ENCODE data around the gene OR5K1. TPM values are rescaled to one million over a fixed set of nuclear protein-coding genes. Genes with fewer than 3 reads are reported as not detected.
A peak's percentile ranks its signal among the peaks of the same experiment; 100 is the strongest.

Gene OR5K1
- total RNA-seq, 3 donors from 2014 or later: not detected

- intact Hi-C loops (cut with DNase I, micrococcal nuclease): no loop called here
- peak; percentile 40 for ATAC-seq
- no peak overlapping the region for H3K4me3 ChIP-seq
- no peaks in the 10 kb centered on the region for H3K4me1 ChIP-seq (ENCODE audit: low read depth)
- H3K36me3 ChIP-seq (ENCODE audit: low read depth): no peaks in the 10 kb centered on the region
- no peak for DNase-seq
- no peak for TF ChIP-seq CTCF (IDR thresholded peaks at IDR 0.05)
- H3K9me3 ChIP-seq: no peaks in the 10 kb centered on the region
Observed at GRCh38 chr3:98449606-98450193, 13.3 kb upstream of the OR5K1 start.

GRCh38 chr3:98450372-98450771 lies 12.6 kb upstream of the OR5K1 start:
- H3K4me3 ChIP-seq: no peak overlapping the region
- H3K9me3 ChIP-seq: no peaks in the 10 kb centered on the region
- DNase-seq (no peak), ATAC-seq (no peak)
- no peaks in the 10 kb centered on the region for H3K36me3 ChIP-seq (ENCODE audit: low read depth)
- TF ChIP-seq CTCF (IDR thresholded peaks at IDR 0.05): no peak
- H3K4me1 ChIP-seq (ENCODE audit: low read depth): no peaks in the 10 kb centered on the region
- intact Hi-C loops (cut with DNase I, micrococcal nuclease): no loop called here

DNA sequence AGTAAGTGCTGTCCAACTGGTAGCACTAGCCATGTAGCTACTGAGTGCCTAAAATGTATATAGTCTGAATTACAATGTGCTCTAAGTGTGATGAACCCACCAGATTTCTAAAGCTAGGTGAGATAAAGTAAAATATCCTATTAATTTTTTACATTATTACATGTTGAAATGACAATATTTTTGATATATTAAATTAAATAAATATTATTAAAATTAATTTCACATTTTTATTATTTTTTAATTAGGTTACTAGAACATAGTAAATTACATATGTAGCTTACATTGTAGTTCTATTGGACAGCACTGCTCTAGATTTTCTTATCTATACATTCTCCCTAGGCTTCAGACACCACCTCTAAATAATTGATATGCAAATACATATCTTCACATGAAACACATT lies 9.2 kb upstream of the OR5K1 start:
- ATAC-seq (no peak), DNase-seq (no peak)
- Histone ChIP-seq H3K4me3 (no peak overlapping the region), H3K4me1 (ENCODE audit: low read depth) (no peaks in the 10 kb centered on the region), H3K9me3 (no peaks in the 10 kb centered on the region), H3K36me3 (ENCODE audit: low read depth) (no peaks in the 10 kb centered on the region)
- no peak for TF ChIP-seq CTCF (IDR thresholded peaks at IDR 0.05)
- intact Hi-C loops (cut with DNase I, micrococcal nuclease): no loop called here

DNA sequence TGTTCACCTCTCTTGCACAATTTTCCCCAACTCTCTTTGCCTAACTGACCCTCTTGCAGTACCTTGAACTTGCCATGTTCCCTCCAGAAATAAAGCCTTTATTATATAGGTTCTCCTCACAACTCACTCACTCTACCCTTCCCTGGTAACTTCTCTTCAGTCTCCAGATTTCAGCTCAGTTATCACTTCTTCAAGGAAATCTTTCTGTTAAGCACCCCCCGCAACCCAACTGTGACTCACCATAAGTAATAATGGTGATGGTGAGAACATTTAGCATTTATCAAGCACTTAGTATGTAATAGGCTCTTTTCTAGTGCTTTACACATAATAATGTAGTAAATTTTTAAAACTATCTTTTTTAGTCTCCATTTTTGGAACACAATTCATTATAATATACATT lies 8.1 kb upstream of the OR5K1 start:
- no peaks in the 10 kb centered on the region for H3K4me1 ChIP-seq (ENCODE audit: low read depth)
- H3K4me3 ChIP-seq: no peak overlapping the region
- no peaks in the 10 kb centered on the region for H3K36me3 ChIP-seq (ENCODE audit: low read depth)
- no peak for TF ChIP-seq CTCF (IDR thresholded peaks at IDR 0.05)
- DNase-seq: no peak
- intact Hi-C loops (cut with DNase I, micrococcal nuclease): no loop called here
- ATAC-seq: no peak
- no peaks in the 10 kb centered on the region for H3K9me3 ChIP-seq

DNA sequence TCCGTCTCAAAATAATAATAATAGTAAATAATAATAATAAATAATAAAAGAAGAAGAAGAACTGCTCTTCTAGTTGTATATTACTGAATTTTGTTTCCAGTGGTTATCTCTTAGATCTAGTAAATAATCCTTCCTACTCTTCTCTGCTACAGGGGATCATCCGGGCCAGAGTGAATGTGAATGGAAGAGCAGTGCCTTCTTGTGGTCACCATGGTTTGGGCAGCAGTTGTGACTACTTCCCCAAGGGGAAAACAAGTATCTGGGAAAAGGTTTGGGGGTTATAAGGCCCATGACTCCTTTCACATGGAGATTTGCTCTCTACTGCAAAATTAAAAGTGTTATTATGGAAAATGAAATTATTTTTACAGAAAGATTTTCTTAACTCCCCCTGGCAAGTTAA lies 5.5 kb upstream of the OR5K1 start:
- Histone ChIP-seq H3K36me3 (ENCODE audit: low read depth) (no peaks in the 10 kb centered on the region), H3K4me1 (ENCODE audit: low read depth) (no peaks in the 10 kb centered on the region), H3K9me3 (no peaks in the 10 kb centered on the region), H3K4me3 (no peak overlapping the region)
- intact Hi-C loops (cut with DNase I, micrococcal nuclease): no loop called here
- DNase-seq (no peak), ATAC-seq (no peak)
- no peak for TF ChIP-seq CTCF (IDR thresholded peaks at IDR 0.05)

GRCh38 chr3:98460220-98460619 lies 2.8 kb upstream of the OR5K1 start:
- H3K4me3 ChIP-seq: no peak overlapping the region
- intact Hi-C loops (cut with DNase I, micrococcal nuclease): no loop called here
- no peak for ATAC-seq

More at GRCh38 chr3:98460220-98460619, 2.8 kb upstream of the OR5K1 start:
- DNase-seq: no peak
- no peak for TF ChIP-seq CTCF (IDR thresholded peaks at IDR 0.05)
- Histone ChIP-seq H3K4me1 (ENCODE audit: low read depth) (no peaks in the 10 kb centered on the region), H3K36me3 (ENCODE audit: low read depth) (no peaks in the 10 kb centered on the region), H3K9me3 (no peaks in the 10 kb centered on the region)

Data from mucosa of descending colon (tissue), 3 donors.